ENCODE data around the gene ACR.

Gene ACR

GRCh38 chr22:50717709-50718351, 20.2 kb upstream of the ACR start:
- no peak overlapping the region for H2AFZ ChIP-seq (ENCODE audit: low read length)
- H3K9ac ChIP-seq (ENCODE audit: low read depth, low read length, poor library complexity, severe bottlenecking) = no peak overlapping the region
- peaks cover 10% of the 10 kb centered on the region; the same call in 1 of the 2 replicates for H3K36me3 ChIP-seq (ENCODE audit: insufficient read depth, low read length)
- H3K4me3 ChIP-seq (ENCODE audit: low read length, poor library complexity, severe bottlenecking) = no peak overlapping the region
- no peaks in the 10 kb centered on the region for H3K27me3 ChIP-seq (ENCODE audit: insufficient read depth, low read length, poor library complexity, severe bottlenecking)
- H4K20me1 ChIP-seq (ENCODE audit: insufficient read depth, low read length, poor library complexity, severe bottlenecking) = no peaks in the 10 kb centered on the region
- H3K9me2 ChIP-seq (replicated peaks; ENCODE audit: low read depth, low read length) = no peaks in the 10 kb centered on the region
- no peaks in the 10 kb centered on the region for H3K9me3 ChIP-seq (ENCODE audit: insufficient read depth, low read depth, low read length)
- no peak overlapping the region for H3K4me2 ChIP-seq (ENCODE audit: low read depth, low read length, poor library complexity, severe bottlenecking)
- TF ChIP-seq, protein P1, sequence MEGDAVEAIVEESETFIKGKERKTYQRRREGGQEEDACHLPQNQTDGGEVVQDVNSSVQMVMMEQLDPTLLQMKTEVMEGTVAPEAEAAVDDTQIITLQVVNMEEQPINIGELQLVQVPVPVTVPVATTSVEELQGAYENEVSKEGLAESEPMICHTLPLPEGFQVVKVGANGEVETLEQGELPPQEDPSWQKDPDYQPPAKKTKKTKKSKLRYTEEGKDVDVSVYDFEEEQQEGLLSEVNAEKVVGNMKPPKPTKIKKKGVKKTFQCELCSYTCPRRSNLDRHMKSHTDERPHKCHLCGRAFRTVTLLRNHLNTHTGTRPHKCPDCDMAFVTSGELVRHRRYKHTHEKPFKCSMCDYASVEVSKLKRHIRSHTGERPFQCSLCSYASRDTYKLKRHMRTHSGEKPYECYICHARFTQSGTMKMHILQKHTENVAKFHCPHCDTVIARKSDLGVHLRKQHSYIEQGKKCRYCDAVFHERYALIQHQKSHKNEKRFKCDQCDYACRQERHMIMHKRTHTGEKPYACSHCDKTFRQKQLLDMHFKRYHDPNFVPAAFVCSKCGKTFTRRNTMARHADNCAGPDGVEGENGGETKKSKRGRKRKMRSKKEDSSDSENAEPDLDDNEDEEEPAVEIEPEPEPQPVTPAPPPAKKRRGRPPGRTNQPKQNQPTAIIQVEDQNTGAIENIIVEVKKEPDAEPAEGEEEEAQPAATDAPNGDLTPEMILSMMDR (conservative IDR thresholded peaks at IDR 0.05; ENCODE audit: low read length) = no peak
- no peak for TF ChIP-seq EZH2phosphoT487 (IDR thresholded peaks at IDR 0.05; ENCODE audit: borderline replicate concordance)
- H3K4me1 ChIP-seq (ENCODE audit: insufficient read depth, low read length, poor library complexity, severe bottlenecking) = no peaks in the 10 kb centered on the region
- H3F3A ChIP-seq (ENCODE audit: low read depth) = no peaks in the 10 kb centered on the region
- H3K79me2 ChIP-seq (ENCODE audit: insufficient read depth, low read length) = no peaks in the 10 kb centered on the region

DNA sequence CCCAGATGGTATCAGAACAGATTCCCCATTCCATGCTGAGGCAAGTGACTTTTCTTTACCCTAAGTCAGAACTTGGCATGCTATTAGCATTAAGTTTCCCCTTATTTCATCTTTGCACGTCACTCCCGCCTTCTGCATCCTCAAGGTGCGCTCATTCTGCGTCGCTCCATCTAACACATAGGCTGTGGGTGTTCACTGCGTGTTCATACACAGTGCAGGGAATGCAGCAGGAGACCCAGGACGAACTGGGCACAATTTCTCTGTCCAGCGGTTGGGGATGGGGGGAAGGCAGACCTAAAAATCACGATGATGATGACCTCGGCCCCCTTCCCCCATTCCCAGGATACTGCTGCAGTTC, 19.7 kb upstream of the ACR start:
- Histone ChIP-seq H3K9me3 (ENCODE audit: insufficient read depth, low read depth, low read length) (no peaks in the 10 kb centered on the region), H3K4me2 (ENCODE audit: low read depth, low read length, poor library complexity, severe bottlenecking) (no peak overlapping the region), H3K9me2 (replicated peaks; ENCODE audit: low read depth, low read length) (no peaks in the 10 kb centered on the region), H3K27me3 (ENCODE audit: insufficient read depth, low read length, poor library complexity, severe bottlenecking) (no peaks in the 10 kb centered on the region), H4K20me1 (ENCODE audit: insufficient read depth, low read length, poor library complexity, severe bottlenecking) (no peaks in the 10 kb centered on the region), H2AFZ (ENCODE audit: low read length) (no peak overlapping the region), H3K79me2 (ENCODE audit: insufficient read depth, low read length) (no peaks in the 10 kb centered on the region), H3K9ac (ENCODE audit: low read depth, low read length, poor library complexity, severe bottlenecking) (no peak overlapping the region), H3K36me3 (ENCODE audit: insufficient read depth, low read length) (peaks cover 10% of the 10 kb centered on the region; the same call in 1 of the 2 replicates), H3F3A (ENCODE audit: low read depth) (no peaks in the 10 kb centered on the region), H3K4me3 (ENCODE audit: low read length, poor library complexity, severe bottlenecking) (no peak overlapping the region), H3K4me1 (ENCODE audit: insufficient read depth, low read length, poor library complexity, severe bottlenecking) (no peaks in the 10 kb centered on the region)
- TF ChIP-seq, protein P1 (conservative IDR thresholded peaks at IDR 0.05; ENCODE audit: low read length) = no peak
- no peak for TF ChIP-seq EZH2phosphoT487 (IDR thresholded peaks at IDR 0.05; ENCODE audit: borderline replicate concordance)

DNA sequence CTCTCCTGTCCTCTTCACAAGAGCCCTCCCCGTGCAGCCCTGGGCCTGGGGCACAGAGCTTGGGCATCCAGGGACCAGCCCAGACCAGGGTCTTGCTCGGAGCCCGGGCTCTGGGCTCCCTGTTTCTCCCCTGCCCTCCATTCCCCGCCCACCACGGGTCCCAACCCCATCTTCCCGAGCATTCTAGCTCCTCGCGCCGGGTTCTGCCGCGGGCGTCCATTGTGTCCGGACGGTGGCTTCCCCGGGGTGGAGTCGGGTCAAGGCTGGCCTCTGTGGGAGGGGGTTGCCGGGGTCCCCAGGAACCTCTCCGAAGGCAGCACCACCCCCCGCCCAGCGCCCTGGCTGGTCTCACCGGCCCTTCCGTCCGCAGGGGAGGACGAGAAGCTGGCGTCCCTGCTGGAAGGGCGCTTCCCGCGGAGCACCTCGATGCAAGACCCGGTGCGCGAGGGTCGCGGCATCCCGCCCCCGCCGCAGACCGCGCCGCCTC, 18.1 kb upstream of the ACR start:
- H2AFZ ChIP-seq (ENCODE audit: low read length) = no peak overlapping the region
- H3K9me2 ChIP-seq (replicated peaks; ENCODE audit: low read depth, low read length) = no peaks in the 10 kb centered on the region
- no peak overlapping the region for H3K4me3 ChIP-seq (ENCODE audit: low read length, poor library complexity, severe bottlenecking)
- no peaks in the 10 kb centered on the region for H3K9me3 ChIP-seq (ENCODE audit: insufficient read depth, low read depth, low read length)
- no peaks in the 10 kb centered on the region for H4K20me1 ChIP-seq (ENCODE audit: insufficient read depth, low read length, poor library complexity, severe bottlenecking)
- H3K4me2 ChIP-seq (ENCODE audit: low read depth, low read length, poor library complexity, severe bottlenecking) = no peak overlapping the region
- TF ChIP-seq, protein P1 (conservative IDR thresholded peaks at IDR 0.05; ENCODE audit: low read length) = no peak
- TF ChIP-seq EZH2phosphoT487 (IDR thresholded peaks at IDR 0.05; ENCODE audit: borderline replicate concordance) = no peak
- no peaks in the 10 kb centered on the region for H3F3A ChIP-seq (ENCODE audit: low read depth)
- H3K27me3 ChIP-seq (ENCODE audit: insufficient read depth, low read length, poor library complexity, severe bottlenecking) = no peaks in the 10 kb centered on the region
- no peaks in the 10 kb centered on the region for H3K79me2 ChIP-seq (ENCODE audit: insufficient read depth, low read length)
- peaks cover 10% of the 10 kb centered on the region; the same call in 1 of the 2 replicates for H3K36me3 ChIP-seq (ENCODE audit: insufficient read depth, low read length)
- no peak overlapping the region for H3K9ac ChIP-seq (ENCODE audit: low read depth, low read length, poor library complexity, severe bottlenecking)
- no peaks in the 10 kb centered on the region for H3K4me1 ChIP-seq (ENCODE audit: insufficient read depth, low read length, poor library complexity, severe bottlenecking)

All from Loucy (cell line).